ENCODE results near the gene GLIPR1. TPM values are rescaled to one million over a fixed set of nuclear protein-coding genes. Genes with fewer than 3 reads are reported as not detected.
"Not testable (repeated sequence)": the region's sequence is repeated elsewhere in the genome, so short reads cannot be mapped to it uniquely, and the experiment has no call there.

GLIPR1 gene
- total and polyA plus RNA-seq, 2 donors (not counting 3 experiments of a cell fraction or from before 2014, with no cell fraction given): 98.8 to 108 TPM

DNA sequence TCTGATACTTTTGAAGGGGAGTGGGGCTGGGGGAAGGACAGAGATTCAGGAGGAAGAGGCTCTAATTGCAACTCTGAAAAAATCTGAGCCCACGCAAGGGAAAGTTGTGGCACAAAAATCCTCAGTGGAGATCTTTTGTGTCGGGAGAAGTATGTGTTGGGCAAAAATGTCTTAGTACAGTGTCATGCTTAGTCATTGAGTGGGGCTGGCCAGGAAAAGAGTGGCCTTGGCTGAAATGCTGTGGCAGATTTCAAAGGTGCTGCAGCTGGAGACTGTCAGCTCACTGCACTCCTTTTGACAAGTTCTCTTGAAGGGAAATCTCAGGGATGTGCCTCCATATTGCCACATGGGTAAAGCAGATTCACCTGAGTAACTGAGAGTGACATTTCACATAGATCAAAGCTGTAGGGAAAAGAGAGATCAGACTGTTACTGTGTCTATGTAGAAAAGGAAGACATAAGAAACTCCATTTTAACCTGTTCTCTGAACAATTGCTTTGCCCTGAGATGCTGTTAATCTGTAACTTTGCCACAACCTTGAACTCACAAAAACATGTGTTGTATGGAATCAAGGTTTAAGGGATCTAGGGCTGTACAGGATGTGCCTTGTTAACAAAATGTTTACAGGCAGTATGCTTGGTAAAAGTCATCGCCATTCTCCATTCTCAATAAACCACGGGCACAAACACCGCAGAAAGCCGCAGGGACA is 36.0 kb upstream of the GLIPR1 start:
- no peak for FAIRE-seq
- CTCF ChIA-PET: no interaction called here
- H3K4me2 ChIP-seq (ENCODE audit: insufficient read depth, low read length): no peak overlapping the region
- no peaks in the 10 kb centered on the region for H3K27me3 ChIP-seq (ENCODE audit: control insufficient read depth in 2 of 2, insufficient read depth in 2 of 2, low read length in 2 of 2)
- H3K4me3 ChIP-seq (replicated peaks in 1 of 3; ENCODE audit: insufficient read depth in 1 of 3, low read depth in 1 of 3, low read length in 3 of 3): no peak overlapping the region
- TF ChIP-seq EZH2 (IDR thresholded peaks at IDR 0.05; ENCODE audit: borderline replicate concordance, low read depth, low read length, severe bottlenecking) (no peak), POLR2AphosphoS5 (IDR thresholded peaks at IDR 0.05; ENCODE audit: insufficient read depth, low read depth, low read length) (no peak), GATA2 (IDR thresholded peaks at IDR 0.05; ENCODE audit: insufficient read depth, insufficient read length, low read depth, low read length) (no peak), JUN (IDR thresholded peaks at IDR 0.05; ENCODE audit: borderline replicate concordance, insufficient read depth, insufficient read length, low read depth) (no peak), FOS (IDR thresholded peaks at IDR 0.05; ENCODE audit: borderline replicate concordance, insufficient read depth, low read length) (no peak), MYC (IDR thresholded peaks at IDR 0.05; ENCODE audit: low read depth, low read length) (no peak), MAX (IDR thresholded peaks at IDR 0.05; ENCODE audit: insufficient read depth, insufficient read length) (no peak), POLR2A (IDR thresholded peaks at IDR 0.05; ENCODE audit: low read depth, low read length) (no peak)
- TF ChIP-seq, protein P1, sequence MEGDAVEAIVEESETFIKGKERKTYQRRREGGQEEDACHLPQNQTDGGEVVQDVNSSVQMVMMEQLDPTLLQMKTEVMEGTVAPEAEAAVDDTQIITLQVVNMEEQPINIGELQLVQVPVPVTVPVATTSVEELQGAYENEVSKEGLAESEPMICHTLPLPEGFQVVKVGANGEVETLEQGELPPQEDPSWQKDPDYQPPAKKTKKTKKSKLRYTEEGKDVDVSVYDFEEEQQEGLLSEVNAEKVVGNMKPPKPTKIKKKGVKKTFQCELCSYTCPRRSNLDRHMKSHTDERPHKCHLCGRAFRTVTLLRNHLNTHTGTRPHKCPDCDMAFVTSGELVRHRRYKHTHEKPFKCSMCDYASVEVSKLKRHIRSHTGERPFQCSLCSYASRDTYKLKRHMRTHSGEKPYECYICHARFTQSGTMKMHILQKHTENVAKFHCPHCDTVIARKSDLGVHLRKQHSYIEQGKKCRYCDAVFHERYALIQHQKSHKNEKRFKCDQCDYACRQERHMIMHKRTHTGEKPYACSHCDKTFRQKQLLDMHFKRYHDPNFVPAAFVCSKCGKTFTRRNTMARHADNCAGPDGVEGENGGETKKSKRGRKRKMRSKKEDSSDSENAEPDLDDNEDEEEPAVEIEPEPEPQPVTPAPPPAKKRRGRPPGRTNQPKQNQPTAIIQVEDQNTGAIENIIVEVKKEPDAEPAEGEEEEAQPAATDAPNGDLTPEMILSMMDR (IDR thresholded peaks at IDR 0.05; ENCODE audit: extremely low read depth in 1 of 2, insufficient read depth in 1 of 2, low read depth in 1 of 2, low read length in 2 of 2): no peak
- intact Hi-C loops (cut with micrococcal nuclease): no loop called here
- H3K9me1 ChIP-seq (replicated peaks; ENCODE audit: control insufficient read depth, extremely low read depth, insufficient read depth, low read length): no peaks in the 10 kb centered on the region
- peaks cover 9% of the 10 kb centered on the region for H3K4me1 ChIP-seq (ENCODE audit: control insufficient read depth, extremely low read depth, insufficient read depth, low read length)
- H3K9ac ChIP-seq (replicated peaks; ENCODE audit: extremely low read depth, insufficient read depth, low read length): no peak overlapping the region
- no peak for DNase-seq (ENCODE audit: low read depth, low spot score)
- dilution Hi-C loops (cut with MboI; ENCODE audit: extremely low pct_ligation_motif_present, low sequenced_read_pairs): no loop called here
- no peak overlapping the region for H3K27ac ChIP-seq (ENCODE audit: insufficient read depth, low read depth, low read length)
- no peak overlapping the region for H2AFZ ChIP-seq (ENCODE audit: low read depth, low read length)
- no peaks in the 10 kb centered on the region for H3K79me2 ChIP-seq (ENCODE audit: control insufficient read depth, insufficient read depth, low read length)
- H3K36me3 ChIP-seq (ENCODE audit: control insufficient read depth in 2 of 2, extremely low read depth in 1 of 2, insufficient read depth in 2 of 2, low read length in 2 of 2): no peaks in the 10 kb centered on the region
- no peaks in the 10 kb centered on the region for H3K9me3 ChIP-seq (replicated peaks; ENCODE audit: control insufficient read depth, insufficient read depth, low read length)
- POLR2A ChIA-PET: no interaction called here
- BruUV-seq (replicated peaks): no TSS peak
- no peaks in the 10 kb centered on the region for H4K20me1 ChIP-seq (replicated peaks; ENCODE audit: control insufficient read depth, extremely low read depth, insufficient read depth, low read length)

GRCh38 chr12:75445137-75445507 is 35.4 kb upstream of the GLIPR1 start:
- H3K79me2 ChIP-seq (ENCODE audit: control insufficient read depth, insufficient read depth, low read length); H3K9me3 ChIP-seq (replicated peaks; ENCODE audit: control insufficient read depth, insufficient read depth, low read length); dilution Hi-C loops (cut with MboI; ENCODE audit: extremely low pct_ligation_motif_present, low sequenced_read_pairs); H3K27me3 ChIP-seq (ENCODE audit: control insufficient read depth in 2 of 2, insufficient read depth in 2 of 2, low read length in 2 of 2); H3K4me1 ChIP-seq (ENCODE audit: control insufficient read depth, extremely low read depth, insufficient read depth, low read length); FAIRE-seq; H3K9ac ChIP-seq (replicated peaks; ENCODE audit: extremely low read depth, insufficient read depth, low read length); BruUV-seq (replicated peaks); CTCF ChIA-PET; H3K4me2 ChIP-seq (ENCODE audit: insufficient read depth, low read length); H3K27ac ChIP-seq (ENCODE audit: insufficient read depth, low read depth, low read length); H3K36me3 ChIP-seq (ENCODE audit: control insufficient read depth in 2 of 2, extremely low read depth in 1 of 2, insufficient read depth in 2 of 2, low read length in 2 of 2); DNase-seq (ENCODE audit: low read depth, low spot score); H4K20me1 ChIP-seq (replicated peaks; ENCODE audit: control insufficient read depth, extremely low read depth, insufficient read depth, low read length); H3K4me3 ChIP-seq (replicated peaks in 1 of 3; ENCODE audit: insufficient read depth in 1 of 3, low read depth in 1 of 3, low read length in 3 of 3); H3K9me1 ChIP-seq (replicated peaks; ENCODE audit: control insufficient read depth, extremely low read depth, insufficient read depth, low read length); intact Hi-C loops (cut with micrococcal nuclease); POLR2A ChIA-PET; H2AFZ ChIP-seq (ENCODE audit: low read depth, low read length): not testable (repeated sequence)
